ENCODE measurements around the gene CALML5. TPM values are rescaled to one million over a fixed set of nuclear protein-coding genes. Genes with fewer than 3 reads are reported as not detected.
"Not testable (repeated sequence)": the region's sequence is repeated elsewhere in the genome, so short reads cannot be mapped to it uniquely, and the experiment has no call there.

The CALML5 gene
- total RNA-seq, 1 donor from 2014 or later, result not detected

DNA sequence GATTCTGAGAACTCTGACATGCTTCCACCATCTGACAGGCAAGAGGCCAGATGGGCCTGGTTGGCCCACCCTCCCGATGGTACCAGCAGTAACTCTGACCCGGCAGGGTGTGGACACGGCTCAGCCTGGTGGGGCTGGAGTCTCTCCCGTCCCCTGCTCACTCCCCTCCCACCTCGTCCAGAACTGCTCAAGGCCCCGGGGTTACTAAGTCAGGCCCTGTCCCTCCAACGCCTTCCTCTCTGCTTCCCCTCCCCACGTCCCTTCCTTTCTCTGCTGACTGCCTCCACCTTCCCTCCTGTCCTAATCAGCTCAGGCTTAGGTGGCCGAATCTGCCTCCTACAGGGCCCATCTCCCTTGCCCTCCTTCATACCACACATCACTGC, 12.5 kb downstream of the CALML5 start:
- DNase-seq (ENCODE audit: extremely low read depth, low read depth, low spot score), result no peak

- DNase-seq (ENCODE audit: extremely low read depth, low read depth, low spot score), result no peak
These were observed 13.2 kb downstream of the CALML5 start for GRCh38 chr10:5485948-5486852.

DNA sequence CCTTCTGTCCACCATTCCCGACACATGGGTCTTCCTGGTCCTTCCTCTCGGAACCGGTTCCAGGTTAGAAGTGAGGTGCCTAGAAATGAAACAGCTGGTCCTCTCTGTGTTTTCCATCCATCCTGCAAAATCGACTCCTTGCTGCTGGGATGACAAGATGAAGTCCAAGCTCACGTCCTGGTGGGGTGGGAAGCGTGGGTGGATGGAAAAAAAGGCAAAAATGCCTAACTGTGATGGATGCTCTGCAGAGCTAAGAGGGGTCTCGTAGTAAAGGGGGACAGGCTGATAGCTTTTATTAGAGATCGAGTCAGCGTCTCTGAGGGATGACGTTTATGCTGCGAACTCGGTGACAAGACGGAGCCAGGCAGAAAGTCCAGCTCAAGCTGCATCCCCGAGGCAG, 14.1 kb downstream of the CALML5 start:
- DNase-seq (ENCODE audit: extremely low read depth, low read depth, low spot score), result no peak

GRCh38 chr10:5484205-5484604, 15.2 kb downstream of the CALML5 start:
- no peak for DNase-seq (ENCODE audit: extremely low read depth, low read depth, low spot score)

GRCh38 chr10:5482016-5482415, 17.4 kb downstream of the CALML5 start:
- DNase-seq (ENCODE audit: extremely low read depth, low read depth, low spot score), result no peak

DNA sequence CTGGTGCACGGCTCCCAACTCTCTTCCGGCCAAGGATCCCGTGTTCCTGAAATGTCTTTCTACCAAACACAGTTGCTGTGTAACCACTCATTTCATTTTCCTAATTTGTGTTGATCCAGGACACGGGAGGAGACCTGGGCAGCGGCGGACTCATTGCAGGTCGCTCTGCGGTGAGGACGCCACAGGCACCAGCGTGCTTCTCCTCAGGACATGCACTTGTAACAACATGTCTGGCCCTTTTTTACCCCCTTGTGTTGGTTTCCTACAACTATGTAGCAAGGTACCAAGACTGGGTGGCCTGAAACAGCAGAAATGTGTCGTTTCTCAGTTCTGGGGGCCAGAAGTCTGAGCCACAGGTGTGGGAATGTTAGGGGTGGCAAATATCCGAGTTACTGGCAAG, 18.2 kb downstream of the CALML5 start:
- DNase-seq (ENCODE audit: extremely low read depth, low read depth, low spot score), result no peak

DNA sequence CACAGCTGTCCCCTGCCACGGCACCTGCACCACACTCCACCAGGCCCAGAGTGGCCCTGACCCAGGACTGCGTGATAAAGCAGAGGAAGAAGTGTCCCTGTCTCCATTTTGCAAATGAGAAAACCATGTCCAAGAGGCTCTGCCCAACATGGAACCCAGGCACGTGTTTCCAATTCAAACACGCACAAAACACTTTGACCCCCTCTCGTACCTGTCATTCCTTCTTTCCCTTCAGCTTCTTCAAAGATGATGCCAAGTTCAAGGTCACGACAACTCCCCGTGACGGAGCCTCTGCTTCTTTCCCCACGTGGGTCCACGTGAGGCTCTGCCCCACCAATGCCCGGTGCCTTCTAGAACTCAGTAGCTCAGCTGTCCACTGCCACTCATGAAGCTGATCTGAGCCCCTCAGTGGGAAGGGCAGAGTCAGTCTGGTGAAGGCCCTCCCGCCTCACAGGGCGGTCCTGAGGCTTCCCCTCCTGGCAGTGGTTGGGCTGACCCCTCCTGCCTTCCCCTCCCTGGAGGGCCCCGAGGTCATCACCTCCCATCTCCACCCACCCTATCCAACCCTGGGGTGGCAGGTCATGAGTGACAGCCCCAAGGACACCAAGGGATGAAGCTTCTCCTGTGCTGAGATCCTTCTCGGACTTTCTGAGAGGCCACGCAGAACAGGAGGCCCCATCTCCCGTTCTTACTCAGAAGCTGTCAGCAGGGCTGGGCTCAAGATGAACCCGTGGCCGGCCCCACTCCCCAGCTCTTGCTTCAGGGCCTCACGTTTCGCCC, 19.0 kb downstream of the CALML5 start:
- DNase-seq (ENCODE audit: extremely low read depth, low read depth, low spot score), result no peak

GRCh38 chr10:5479481-5480161, 19.7 kb downstream of the CALML5 start:
- DNase-seq (ENCODE audit: extremely low read depth, low read depth, low spot score), result no peak

DNA sequence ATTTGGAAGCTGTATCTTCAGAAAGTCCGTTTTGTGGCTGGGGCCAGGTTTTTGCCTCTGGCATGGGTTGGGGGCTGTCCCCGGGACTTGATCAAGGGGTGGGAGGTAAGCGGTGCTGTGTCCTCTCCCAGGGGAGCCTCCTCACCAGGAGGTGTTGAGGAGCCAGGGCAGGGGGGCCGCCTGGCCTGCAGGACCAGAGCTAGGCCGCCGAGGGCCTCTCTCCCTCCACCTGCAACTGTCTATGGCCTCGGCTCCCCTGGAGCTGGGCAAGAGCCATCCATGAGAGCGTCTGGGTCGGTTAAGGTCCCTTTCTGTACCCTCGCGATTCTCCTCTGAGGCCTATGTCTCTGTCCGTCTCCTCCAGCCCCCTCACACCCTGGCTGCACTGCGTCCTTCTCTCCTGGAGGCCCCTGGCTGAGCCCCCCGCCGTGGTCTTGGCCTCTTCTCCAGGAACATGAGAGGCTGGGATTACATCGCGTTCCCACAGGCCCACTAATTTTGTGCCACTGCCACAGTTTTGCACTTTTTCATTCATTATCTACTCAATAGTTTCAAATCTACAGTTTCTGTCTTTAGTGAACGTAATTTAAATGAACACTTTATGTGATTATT, 20.6 kb downstream of the CALML5 start:
- no peak for DNase-seq (ENCODE audit: extremely low read depth, low read depth, low spot score)

DNA sequence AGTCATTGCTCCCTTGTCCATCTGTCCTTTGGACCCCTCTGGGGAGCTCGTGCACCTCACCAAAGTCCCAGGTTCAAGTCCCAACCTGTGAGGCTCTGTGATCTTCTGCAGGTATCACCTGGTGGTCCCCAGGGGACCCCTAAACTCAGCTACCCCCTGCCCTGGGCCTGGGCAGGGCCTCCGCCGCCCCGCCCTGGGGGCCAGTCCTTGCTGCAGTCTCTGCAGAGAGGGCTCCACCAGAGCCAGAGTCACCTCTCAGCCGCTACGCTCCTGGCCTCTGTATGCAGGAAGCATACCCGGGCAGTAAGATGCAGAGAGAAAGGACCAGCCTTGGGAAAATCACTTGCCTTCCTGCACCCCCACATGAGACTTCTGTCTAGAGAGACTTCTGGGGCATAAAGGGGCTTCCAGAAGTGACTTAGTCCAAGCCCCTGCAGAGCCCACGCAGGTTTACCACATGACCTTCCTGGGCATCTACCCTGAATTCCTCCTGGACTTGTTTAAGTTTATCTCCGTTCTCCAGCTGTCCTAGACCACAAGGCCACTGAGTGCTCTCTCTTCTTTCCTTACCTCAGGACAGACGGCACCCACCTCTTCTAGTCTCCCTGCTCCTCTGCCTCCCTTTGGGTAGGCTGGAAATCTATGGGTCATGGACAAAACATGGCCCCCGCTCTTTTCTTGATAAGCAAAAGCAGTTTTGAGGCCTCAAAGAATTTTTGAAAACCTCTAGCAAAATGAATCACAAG, 21.2 kb downstream of the CALML5 start:
- no peak for DNase-seq (ENCODE audit: extremely low read depth, low read depth, low spot score)

DNA sequence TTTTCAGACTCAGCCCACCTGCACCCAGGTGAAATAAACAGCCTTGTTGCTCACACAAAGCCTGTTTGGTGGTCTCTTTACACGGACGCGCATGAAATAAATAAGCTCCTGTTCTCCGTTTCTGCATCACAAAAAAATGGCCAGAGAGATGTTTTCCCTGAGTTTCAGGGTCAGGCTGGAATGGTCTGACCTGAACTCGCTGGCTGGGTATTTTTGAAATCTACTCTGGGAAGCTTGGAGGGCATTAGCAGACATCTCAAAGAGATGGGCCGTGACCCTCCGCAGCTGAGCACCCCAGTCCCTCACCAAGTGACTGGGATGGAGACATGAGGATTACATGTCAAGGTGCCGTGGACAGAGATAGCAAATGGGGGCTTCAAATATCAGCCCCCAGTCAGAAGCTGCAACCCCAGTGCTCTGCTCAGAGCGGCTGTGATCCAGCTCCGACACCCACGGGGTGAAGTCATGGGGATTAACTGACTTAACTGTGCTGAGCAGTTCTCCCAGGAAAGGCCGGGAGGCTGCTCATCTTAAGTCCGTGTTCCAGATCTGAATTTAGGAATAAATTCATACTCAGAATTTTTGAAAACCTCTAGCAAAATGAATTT, 22.3 kb downstream of the CALML5 start:
- DNase-seq (ENCODE audit: extremely low read depth, low read depth, low spot score), result no peak

DNA sequence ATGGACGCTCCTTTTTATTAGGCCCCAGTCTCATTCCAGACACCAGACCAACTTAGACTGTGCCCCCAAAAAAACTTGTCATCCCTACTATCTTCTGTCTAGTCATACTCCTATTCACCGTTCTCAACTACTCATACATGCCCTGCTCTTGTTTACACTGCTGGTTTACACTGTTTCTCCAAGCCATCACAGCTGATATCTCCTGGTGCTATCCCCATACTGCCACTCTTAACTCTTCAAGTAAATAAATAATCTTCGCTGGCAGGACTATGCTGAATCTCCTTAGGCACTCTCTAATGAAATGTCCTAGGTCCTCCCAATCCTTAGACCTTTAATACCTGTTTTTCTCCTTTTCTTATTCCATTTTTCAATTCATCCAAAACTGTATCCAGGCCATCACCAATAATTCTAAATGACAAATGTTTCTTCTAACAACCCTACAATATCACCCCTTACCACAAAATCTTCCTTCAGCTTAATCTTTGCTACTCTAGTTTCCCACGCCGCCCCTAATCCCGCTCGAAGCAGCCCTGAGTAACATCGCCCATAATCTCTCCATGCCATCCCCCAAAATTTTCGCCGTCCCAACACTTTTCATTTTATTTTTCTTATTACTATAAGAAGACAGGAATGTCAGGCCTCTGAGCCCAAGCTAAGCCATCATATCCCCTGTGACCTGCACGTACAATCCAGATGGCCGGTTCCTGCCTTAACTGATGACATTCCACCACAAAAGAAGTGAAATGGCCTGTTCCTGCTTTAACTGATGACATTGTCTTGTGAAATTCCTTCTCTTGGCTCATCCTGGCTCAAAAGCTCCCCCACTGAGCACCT, 23.2 kb downstream of the CALML5 start:
- DNase-seq (ENCODE audit: extremely low read depth, low read depth, low spot score), result not testable (repeated sequence)

DNA sequence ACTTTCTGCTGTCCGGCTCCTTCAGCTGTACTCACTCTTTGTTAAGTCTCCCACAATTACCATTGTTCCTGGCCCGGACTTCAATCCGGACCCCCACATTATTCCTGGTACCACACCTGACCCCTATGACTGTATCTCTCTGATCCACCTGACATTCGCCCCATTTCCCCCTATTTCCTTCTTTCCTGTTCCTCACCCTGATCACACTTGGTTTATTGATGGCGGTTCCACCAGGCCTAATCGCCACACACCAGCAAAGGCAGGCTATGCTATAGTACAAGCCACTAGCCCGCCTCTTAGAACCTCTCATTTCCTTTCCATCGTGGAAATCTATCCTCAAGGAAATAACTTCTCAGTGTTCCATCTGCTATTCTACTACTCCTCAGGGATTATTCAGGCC, 24.3 kb downstream of the CALML5 start:
- not testable (repeated sequence) for DNase-seq (ENCODE audit: extremely low read depth, low read depth, low spot score)

DNA sequence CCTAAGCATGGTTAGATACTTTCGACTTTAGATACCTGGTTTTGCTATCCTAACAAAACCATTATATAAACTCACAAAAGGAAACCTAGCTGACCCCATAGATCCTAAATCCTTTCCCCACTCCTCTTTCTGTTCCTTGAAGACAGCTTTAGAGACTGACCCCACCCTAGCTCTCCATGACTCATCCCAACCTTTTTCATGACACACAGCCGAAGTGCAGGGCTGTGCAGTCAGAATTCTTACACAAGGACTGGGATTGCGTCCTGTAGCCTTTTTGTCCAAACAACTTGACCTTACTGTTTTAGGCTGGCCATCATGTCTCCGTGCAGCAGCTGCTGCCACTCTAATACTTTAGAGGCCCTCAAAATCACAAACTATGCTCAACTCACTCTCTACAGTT, 24.7 kb downstream of the CALML5 start:
- DNase-seq (ENCODE audit: extremely low read depth, low read depth, low spot score), result not testable (repeated sequence)

GRCh38 chr10:5470062-5470751, 29.2 kb downstream of the CALML5 start:
- no peak for DNase-seq (ENCODE audit: extremely low read depth, low read depth, low spot score)

GRCh38 chr10:5469353-5470061, 29.9 kb downstream of the CALML5 start:
- no peak for DNase-seq (ENCODE audit: extremely low read depth, low read depth, low spot score)

DNA sequence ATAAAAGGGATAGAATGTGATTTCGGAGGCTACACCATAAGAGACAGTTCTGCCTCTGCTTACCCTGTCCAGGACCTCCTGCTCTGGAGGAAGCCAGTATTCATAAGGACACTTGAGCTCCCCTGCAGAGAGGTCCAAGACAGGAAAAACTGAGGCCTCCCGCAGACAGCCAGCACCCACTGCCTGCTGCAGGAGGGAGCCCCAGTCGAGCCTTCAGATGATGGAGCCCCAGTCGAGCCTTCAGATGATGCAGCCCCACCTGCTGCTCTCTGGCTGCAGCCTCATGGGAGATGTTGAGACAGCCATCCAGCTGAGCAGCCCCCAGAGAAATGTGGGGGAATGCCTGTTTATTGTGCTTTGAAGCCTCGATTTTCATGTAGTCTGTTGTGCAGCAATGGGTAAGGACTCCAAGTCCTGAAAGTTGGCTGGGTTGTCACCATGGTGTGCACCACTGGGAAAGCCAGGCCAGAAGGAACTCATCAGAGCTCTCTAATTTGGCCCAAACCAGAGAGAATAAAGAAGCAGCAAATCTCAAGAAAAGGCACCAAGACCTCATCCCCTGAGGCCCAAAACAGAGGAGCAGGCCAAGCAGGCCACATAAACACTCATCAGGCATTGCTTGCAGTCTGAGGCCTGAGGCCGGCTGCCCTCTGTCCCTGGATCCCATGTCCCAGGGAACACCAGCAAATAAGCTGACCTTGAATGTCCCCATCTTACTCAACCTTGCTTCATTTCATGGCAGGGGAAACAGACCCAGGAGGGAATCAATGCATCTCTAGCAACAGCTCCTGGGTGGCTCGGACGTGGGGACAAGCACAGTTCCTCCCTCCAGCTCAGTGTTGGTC, 30.9 kb downstream of the CALML5 start:
- DNase-seq (ENCODE audit: extremely low read depth, low read depth, low spot score), result no peak

Measured in glomerular endothelial cell (primary cell).